Measurements from ENCODE around the gene SCN7A.
"Not testable (repeated sequence)": the region's sequence is repeated elsewhere in the genome, so short reads cannot be mapped to it uniquely, and the experiment has no call there.

Gene SCN7A

DNA sequence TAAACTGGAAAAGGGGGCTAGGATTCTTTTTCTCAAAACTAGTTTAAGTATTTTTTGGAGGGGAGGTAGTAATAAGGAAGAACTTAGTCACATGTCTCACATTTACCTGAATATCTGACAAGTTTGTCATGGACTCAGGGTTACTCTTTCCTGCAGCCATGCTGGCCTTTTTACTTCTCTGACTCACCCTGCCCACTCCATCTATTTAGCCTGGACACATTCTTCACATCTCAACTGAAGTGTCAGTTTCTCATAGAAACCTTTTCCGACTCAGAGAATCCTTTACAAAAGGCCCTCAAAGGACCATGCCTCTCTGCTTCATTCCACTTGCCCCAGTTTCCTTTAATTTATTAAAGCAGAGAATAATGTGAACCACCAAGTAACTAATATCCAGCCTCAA, 42.6 kb downstream of the SCN7A start:
- DNase-seq, result no peak

DNA sequence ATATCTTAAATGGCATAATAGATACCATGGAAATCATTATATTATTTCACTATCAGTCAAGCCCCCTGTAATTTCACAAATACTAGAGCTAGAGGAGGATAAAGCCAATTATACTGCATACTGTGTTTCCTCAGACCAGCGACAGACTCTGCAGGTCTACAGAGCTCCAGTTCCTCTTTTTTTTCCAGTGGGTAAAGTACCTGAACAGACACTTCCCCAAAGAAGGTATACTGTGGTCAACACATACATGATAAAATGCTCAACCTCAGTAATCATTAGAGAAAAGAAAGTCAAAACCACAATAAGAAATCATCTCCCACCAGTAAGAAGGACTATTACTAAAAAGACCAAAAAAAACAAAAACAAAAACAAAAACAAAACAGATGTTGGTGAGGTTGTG, 44.6 kb downstream of the SCN7A start:
- no peak for DNase-seq

DNA sequence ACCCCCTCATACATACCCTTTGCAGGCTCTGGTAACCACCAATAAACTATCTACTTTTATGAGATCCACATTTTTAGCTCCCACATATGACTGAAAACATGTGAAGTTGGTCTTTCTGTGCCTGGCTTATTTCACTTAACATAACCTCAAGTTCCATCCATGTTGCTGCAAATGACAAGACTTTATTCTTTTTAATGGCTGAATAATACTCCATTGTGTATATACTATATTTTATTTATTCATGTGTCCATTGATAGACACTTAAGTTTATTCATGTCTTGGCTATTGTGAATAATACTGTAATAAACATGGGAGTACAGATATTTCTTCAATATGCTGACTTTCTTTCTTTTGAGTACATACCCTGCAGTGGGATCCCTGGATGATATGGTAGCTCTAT, 45.9 kb downstream of the SCN7A start:
- DNase-seq, result no peak

DNA sequence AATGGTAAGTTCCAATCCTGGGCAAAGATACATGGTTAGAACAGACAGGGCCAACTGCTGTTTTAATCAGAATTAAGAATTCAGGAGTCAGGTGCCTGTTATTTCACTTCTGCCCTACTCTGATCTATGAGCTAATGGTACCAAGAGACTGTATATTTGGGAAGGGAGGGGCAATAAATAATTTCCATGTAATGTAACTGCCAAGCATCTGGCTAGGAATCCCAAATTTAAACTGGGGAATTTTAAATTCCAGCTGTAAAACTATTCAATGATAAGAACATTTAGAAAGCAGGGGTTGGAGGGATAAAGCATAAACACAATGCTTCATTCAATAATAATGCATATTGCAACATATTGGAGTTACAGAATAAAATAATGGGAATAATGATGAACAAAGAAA, 49.7 kb downstream of the SCN7A start:
- DNase-seq, result no peak

DNA sequence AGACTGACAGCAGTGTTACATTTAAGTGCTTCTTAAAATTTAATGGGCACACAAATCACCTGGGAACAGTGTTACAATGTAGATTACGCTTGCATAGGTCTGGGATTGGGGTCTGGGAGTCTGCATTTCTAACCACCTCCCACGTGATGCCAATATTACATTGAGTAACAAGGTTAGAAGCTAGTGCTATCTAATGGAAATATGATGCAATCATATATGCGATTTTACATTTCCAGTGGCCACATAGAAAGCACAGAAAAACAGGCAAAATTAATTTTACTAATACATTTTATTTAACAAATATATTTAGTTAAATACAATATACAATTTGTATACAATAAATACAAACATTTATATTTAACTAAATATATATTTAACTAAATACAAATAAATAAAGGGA, 53.7 kb downstream of the SCN7A start:
- no peak for DNase-seq

DNA sequence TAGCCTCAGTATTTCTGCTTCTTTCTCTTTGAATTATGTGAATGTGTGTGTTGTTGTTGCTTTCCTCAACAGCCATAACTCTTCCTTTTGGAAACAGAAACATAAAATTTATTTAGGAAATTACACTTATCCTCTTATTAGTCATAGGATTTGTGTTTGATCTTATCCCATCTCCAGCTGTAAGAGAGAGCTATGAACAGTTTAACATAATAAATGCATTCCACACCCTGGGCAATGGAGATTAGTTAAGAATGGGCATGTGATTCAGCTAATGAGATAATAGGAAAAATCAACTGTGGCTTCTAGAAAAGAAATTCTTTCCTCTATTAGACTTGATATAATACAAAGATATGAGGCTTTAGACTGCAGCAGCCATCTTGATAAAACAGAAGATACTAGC, 55.0 kb downstream of the SCN7A start:
- no peak for DNase-seq

DNA sequence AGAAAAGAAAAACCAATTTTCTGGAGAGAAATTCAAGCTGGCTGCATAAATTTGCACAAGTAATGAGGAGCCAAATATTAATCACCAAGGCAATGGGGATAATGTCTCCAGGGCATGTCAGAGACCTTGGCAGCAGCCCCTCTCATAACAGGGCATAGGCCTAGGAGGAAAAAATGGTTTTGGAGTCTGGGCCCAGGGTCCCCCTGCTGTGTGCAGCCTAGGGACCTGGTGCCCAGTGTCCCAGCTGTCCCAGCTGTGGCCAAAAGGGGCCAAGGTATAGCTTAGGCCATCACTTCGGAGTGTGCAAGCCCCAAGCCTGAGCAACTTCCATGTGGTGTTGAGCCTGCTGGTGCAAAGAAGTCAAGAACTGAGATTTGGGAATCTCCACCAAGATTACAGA, 57.1 kb downstream of the SCN7A start:
- no peak for DNase-seq

DNA sequence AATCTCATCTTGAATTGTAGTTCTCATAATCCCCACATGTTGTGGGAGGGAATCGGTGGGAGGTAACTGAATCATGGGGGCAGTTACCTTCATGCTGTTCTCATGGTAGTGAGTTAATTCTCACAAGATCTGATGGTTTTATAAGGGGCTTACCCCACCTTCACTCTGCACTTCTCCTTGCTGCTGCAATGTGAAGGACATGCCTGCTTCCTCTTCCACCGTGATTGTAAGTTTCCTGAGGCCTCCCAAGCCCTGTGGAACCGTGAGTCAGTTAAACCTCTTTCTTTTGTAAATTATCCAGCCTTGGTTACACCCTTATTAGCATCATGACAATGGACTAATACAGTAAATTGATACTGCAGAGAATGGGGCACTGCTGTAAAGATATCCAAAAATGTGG, 57.9 kb downstream of the SCN7A start:
- no peak for DNase-seq

DNA sequence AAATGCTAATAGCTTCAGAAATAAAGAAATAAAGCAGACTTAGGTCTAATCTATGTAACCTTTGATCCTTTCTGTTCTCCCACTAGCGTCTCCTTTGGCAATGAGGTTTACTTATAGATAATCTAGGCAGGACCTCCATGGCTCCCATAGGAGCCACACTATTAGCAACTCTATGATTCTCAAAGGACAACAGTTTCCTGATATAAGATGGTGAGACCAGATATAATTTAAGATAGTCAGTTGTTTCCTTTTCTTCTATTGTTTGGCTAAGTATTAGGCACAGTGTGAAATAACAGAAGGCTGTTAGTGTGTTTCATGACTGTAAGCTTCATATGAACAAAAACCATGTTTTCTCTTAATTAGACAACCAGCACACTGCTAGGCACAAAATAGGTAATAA, 59.6 kb downstream of the SCN7A start:
- no peak for DNase-seq

DNA sequence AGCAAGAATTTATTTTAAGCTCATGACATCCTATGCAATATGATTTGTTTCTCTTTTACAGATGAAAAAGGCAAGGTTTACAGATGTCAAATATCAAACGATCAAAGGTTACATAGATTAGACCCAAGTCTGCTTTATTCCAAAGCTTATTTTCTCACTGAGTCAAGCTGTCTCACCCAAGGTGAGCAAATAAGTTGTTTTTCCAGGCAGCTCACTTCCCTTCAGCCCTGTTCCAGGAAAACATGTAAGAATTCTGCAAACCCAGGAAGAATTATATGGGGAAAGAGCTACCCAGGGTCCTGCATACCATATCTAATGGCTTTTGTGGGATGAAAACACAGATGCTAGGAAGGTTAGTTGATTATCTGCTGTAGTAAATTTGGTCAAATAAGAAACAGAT, 60.6 kb downstream of the SCN7A start:
- no peak for DNase-seq

DNA sequence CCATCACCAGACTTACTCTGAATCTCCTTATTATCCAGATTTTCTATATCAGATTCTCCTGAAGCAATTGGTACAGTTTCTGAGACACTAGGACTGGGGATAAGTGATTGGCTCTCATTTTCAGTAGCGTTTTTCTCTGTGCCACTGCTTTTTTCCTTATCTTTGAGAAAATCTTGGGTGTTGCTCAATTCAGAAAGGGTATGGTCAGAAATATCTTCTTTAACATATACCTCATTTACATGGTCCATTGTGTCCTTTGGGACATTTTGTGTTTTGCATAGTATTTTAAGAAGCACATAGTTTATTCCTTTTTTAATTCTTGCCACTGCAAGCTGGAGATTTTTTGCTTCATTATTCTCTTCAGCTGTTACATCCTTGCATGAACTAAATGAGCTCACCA, 61.7 kb downstream of the SCN7A start:
- DNase-seq, result no peak

DNA sequence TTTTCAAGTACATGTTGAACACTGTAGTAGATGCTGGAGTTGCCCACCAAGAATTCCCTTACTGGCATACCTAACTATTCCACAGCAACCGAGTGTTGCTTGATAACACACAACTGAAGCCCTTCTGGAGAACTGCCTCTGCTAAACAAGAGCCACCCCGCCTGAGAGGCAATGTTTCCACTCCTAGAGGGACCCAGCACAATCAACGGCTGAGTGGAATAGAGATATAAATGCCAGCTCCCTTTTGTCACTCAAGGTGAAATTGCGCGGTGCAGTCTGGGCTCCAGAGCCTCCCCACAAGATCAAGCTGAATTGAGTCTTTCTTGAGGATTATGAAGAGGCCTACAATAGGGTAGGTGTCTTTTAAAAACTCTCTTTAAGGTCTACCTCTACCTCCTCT, 69.2 kb downstream of the SCN7A start:
- no peak for DNase-seq

DNA sequence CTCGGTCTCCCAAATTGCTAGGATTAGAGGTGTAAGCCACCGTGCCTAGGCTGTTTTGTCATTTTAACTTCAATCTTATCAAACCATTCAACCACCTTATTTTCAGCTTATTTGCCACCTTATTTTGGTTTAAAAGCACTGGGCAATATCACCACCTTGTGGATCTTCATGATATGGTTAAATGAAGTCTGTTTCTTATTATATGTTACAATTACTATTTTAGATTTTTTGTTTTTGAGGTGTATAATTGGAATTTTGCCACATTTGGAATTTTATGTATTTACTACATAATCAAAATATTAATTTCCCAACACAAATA, 74.5 kb downstream of the SCN7A start:
- peak; percentile 49 for DNase-seq

DNA sequence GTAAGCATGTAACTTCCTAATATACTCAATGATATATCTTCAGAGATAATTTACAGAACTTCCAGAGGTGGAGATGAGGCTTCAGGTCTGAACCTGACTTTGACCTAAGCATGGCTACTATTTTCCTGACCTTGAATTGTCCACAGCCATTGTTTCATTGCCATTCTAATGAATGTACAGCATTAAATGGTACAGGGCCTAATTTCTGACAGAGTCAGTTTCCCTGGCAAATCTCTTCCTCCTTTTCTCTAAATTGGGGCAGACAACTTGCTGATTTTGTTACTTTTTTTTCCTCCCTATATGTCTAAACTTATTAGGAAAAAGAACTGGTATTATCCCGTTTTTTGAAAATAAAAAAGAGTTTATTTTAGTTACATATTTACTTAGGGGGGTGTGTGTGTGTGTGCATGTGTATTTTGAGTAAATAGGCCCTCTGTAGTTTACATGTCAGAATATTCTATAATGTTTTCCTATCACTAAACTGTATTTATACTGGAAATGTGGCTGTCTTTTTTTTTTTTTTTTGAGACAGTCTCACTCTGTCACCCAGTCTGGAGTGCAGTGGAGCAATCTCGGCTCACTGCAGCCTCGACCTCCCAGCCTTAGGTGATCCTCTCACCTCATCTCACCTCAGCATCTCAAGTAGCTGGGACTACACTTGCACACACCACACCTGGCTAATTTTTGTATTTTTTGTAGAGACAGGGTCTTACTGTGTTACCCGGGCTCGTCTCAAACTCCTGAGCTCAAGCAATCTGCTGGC, 75.0 kb downstream of the SCN7A start:
- DNase-seq, result no peak

DNA sequence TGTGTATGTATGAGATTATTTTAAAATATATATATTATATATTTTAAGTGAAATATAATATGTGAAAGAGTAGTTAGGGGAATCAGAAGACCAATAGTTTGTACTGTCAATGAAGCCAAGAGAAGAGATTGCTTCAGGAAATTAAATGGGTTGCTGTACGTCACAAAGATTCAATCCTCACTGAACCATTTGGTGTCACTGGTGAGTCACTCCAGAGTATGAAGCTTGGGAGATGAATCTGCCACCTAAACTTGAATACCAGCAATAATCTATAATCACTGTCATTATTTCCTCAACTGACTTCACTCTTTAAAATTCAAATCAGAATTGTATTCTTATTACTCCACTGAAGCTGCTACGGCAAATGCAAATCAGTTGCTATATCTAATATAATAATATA, 76.4 kb downstream of the SCN7A start:
- DNase-seq, result peak; percentile 51

DNA sequence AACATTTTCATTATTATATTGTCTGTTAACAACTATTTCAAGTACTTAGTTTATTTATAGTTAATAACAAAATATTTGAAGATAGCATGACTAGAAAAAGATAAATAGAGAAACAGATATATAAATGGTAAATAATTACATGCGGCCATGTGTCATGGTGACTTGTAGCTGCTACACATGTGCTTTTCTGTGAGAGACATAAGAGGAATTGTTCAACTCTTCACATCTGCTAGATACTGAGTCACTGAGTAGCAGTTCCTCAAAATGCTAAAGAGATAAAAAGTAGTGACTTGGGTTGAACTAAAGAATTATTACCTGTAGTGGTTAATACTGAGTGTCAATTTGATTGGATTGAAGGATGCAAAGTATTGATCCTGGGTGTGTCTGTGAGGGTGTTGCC, 80.8 kb downstream of the SCN7A start:
- DNase-seq, result no peak

DNA sequence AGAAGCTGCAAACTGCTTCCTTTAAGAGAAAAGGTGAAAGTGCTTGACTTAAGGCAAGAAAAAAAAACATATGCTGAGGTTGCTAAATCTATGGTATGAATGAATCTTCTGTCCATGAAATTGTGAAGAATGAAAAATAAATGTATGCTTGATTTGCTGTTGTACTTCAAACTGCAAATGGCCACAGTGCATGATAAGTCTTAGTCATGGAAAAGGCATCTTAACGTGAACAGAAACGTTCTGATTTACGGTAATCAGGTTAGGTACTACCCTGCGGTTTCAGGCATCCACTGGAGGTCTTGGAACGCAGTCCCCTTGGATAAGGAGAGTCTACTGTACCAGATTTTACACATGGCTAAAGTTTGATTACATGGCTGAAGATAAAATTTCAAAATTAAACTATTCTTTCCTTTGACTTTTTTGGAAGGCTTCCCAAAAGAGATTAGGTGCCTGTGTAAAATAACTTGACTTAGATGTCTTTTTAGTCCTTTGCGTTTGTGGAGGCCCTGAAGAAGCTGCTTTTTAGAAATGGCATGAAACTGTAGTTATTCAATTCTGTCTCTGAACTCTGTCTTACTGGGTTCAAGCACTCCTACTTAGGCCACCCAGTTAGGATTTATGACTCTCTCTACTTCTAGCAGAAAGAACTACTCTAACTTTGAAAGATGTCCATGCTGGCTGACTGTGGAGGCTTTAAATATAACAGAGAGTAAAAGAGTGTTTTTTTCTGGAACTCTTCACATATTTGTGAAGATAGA, 82.4 kb downstream of the SCN7A start:
- DNase-seq, result no peak

DNA sequence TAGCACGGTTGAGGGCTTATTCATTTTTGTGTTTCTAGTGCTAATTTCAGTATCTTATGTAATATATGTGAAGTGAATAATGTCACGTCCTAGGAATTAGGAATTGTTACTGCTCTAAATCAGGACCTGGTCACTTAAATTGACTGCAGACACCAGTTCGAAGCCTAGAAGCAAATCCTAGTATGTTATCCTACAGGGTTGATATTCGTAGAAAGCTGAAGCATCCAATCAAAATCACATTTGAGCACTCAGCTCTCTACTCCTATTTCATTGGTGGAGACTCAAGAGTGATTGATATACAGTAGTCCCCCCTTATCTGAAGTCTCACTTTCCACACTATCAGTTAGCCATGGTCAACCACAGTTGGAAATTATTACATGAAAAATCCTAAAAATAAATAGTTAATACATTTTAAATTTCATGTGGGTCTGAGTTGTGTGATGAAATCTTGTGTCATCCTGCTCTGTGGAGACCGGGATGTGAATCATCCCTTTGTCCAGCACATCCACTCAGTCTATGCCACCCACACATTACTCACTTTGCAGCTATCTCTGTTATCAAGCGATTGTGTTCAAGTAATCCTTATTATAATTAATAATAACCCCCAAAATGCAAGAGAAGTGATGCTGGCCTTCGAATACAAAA, 83.1 kb downstream of the SCN7A start:
- no peak for DNase-seq

DNA sequence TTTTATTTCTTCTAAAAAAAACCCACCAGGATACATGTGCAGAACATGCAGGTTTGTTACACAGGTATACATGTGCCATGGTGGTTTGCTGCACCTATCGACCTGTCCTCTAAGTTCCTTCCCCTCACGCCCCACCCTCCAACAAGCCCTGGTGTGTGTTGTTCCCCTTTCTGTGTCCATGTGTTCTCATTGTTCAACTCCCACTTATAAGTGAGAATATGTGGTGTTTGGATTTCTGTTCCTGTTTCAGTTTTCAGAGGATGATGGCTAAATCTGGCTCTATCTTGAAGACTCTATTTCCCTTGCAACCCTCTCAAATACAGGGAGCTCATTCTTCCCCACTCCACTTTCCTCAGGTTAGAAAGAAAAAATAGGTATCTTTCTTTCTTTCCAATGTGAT, 86.3 kb downstream of the SCN7A start:
- DNase-seq, result not testable (repeated sequence)

DNA sequence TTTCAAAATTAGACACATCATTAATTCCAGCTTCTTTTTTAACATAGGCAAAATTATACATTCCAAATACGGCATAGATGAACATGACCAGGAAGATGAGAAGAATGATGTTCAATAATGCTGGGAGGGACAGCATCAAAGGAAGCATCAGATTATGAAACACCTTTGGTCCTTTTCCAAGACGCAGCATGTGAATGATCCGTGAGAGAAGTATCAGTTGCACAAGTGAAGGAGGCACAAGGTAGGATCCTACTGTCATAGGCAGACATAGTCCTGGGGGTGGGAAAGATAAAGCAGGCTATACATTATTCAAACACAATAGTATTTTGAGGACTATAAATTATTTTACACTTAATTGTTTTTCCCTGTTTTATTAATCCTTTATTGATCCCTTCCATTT, 87.7 kb downstream of the SCN7A start:
- DNase-seq, result no peak

DNA sequence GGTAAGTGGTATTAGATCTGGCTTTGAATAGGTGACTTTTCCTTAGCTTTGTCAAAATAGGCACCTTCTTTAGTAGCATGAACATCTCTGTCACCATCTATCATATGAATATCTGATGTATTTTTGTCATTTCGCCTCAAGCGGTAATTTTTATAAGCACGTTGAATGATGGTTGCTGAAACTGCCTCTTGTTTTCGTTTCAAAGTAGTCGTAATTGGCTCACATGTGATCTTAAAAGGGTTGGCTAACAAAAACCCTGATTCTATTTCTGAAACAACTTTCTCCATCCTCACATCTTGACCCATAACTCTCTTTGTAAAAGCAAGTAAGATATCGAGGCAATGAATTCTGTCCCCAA, 88.5 kb downstream of the SCN7A start:
- DNase-seq, result no peak

DNA sequence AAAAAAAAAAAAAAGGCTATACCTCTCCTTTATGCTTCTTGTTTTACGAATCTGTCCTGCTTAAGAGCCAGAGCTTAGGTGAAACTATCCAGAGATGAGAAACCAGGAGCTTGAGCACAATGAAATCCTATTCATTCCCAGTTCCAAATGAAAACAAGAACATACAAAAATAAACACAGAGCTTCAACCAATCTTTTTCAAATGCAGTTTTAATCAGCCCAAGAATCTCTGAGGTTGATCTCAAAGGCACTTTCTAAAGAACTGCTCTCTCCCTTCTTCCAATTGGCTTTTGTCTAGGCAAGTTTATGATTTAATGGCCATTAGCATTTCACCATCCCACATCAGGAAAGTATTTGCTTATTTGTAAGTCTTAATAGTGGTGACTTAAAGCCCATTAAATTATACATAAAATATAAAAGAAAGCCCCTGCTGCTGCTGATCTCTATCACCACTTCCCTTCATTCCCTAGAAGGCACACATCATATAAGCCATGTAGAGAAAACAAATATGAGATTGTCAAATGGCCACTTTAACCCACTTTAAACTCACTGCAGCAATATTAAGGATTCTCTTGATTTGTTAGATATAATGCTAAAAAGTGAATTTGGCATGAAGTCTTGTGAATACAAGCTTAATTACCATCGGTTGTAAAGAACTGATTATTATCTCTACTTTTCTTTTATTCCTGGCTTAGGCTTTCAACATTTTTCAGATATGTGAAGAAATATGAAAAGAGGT, 89.0 kb downstream of the SCN7A start:
- no peak for DNase-seq

DNA sequence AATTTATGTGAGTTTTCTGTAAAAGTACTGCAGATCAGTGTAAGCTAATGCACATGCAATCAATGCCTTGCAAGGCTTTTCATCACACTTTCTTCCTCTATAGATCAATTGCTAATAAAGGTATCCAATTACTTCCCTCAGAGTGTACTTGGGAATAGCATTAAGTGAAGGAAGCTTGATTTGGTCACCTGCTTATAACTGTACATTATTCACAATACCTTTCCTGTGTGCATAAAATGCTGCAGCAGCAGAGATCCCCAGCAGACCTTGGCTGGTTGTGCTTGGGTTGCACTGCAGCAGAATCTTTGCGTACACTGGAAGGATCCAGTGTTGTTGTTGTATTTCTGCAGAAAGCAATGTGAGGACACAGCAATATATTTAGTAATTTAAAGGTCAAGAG, 99.8 kb downstream of the SCN7A start:
- DNase-seq, result no peak

DNA sequence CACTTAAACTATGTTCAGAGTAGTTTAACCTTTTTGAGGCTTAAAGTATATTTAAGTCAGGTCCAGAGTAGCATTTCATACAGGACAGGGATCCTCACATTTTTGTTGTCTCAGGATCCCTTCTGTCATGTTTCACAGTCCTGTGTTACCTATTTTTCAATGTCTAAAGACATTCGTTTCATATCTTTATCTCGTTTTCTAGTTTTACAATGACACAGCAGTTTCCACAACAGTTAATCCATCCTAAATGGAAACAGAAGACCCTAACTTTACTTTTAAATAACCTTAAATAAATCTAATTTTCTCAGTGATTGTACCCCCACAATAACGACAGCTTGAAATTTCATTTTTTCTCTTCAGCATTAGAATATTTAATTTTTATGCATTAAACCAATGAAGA, 101.0 kb downstream of the SCN7A start:
- DNase-seq, result no peak
